MM.1S (cell line): Measurements from ENCODE around the gene SUPT3H.

Experiments
- DNase-seq: peaks from one replicate; pipeline ENCODE4 v3.0.0-alpha.2; 2015
- H2AFZ ChIP-seq: fragments of 300-600 bp; sonication (generic); 2 replicates; pipeline ENCODE4 v1.6.0; 2016; ENCODE audit warnings: antibody characterized with exemption, low read length
- H3F3A ChIP-seq: fragments of 300-600 bp; sonication (generic); 2 replicates; pipeline ENCODE4 v1.6.1; 2016; ENCODE audit warnings: mild to moderate bottlenecking, antibody characterized with exemption, low read length, moderate library complexity, mixed read lengths; ENCODE audit not compliant: insufficient read depth
- H3K27ac ChIP-seq: fragments of 300-600 bp; sonication (generic); 2 replicates; pipeline ENCODE4 v1.5.1; 2016; ENCODE audit warnings: mild to moderate bottlenecking, low read length
- H3K27me3 ChIP-seq: fragments of 300-600 bp; sonication (generic); replicated peaks from 2 replicates; pipeline ENCODE4 v1.6.0; 2016; ENCODE audit warnings: low read length; ENCODE audit not compliant: insufficient read depth
- H3K36me3 ChIP-seq: fragments of 300-600 bp; sonication (generic); replicated peaks from 2 replicates; pipeline ENCODE4 v1.6.1; 2016; ENCODE audit warnings: mild to moderate bottlenecking, low read length, mixed read lengths; ENCODE audit not compliant: insufficient read depth
- H3K4me1 ChIP-seq: fragments of 300-600 bp; sonication (generic); 2 replicates; pipeline ENCODE4 v1.6.1; 2016; ENCODE audit warnings: low read length, mixed read lengths
- H3K4me2 ChIP-seq: fragments of 300-600 bp; sonication (generic); 2 replicates; pipeline ENCODE4 v1.6.0; 2016; ENCODE audit warnings: low read depth, low read length
- H3K4me3 ChIP-seq: fragments of 300-600 bp; sonication (generic); 2 replicates; pipeline ENCODE4 v1.5.1; 2016; ENCODE audit warnings: low read length, mixed read lengths
- H3K79me2 ChIP-seq: fragments of 300-600 bp; sonication (generic); 2 replicates; pipeline ENCODE4 v1.6.1; 2016; ENCODE audit warnings: mixed run types, low read length, mixed read lengths
- H3K9ac ChIP-seq: fragments of 300-600 bp; sonication (generic); 2 replicates; pipeline ENCODE4 v1.6.1; 2016; ENCODE audit warnings: low read length, mixed read lengths
- H3K9me2 ChIP-seq: fragments of 300-600 bp; sonication (generic); replicated peaks from 2 replicates; pipeline ENCODE4 v1.6.1; 2016; ENCODE audit warnings: mild to moderate bottlenecking, low read length, mixed read lengths; ENCODE audit not compliant: insufficient read depth
- H3K9me3 ChIP-seq: fragments of 300-600 bp; sonication (generic); replicated peaks from 2 replicates; pipeline ENCODE4 v1.6.1; 2016; ENCODE audit warnings: mild to moderate bottlenecking, low read length, mixed read lengths; ENCODE audit not compliant: insufficient read depth
- H4K20me1 ChIP-seq: fragments of 300-600 bp; sonication (generic); 2 replicates; pipeline ENCODE4 v1.6.1; 2016; ENCODE audit warnings: mild to moderate bottlenecking, low read length, moderate library complexity, mixed read lengths; ENCODE audit not compliant: insufficient read depth
- CTCF ChIP-seq: fragments of 300-600 bp; sonication (generic); IDR thresholded peaks from 2 replicates; pipeline ENCODE4 v1.5.1; 2016; ENCODE audit warnings: antibody characterized with exemption, low read length, mixed read lengths
- EZH2 ChIP-seq: fragments of 300-600 bp; sonication (generic); optimal IDR thresholded peaks from 2 replicates; pipeline ENCODE3; 2017; ENCODE audit warnings: low read depth, mild to moderate bottlenecking, antibody characterized with exemption, low read length, mixed read lengths
- EZH2phosphoT487 ChIP-seq: fragments of 300-600 bp; sonication (generic); IDR thresholded peaks from 2 replicates; pipeline ENCODE4 v1.6.1; 2018; ENCODE audit warnings: antibody characterized with exemption, low read length

The SUPT3H gene

DNA sequence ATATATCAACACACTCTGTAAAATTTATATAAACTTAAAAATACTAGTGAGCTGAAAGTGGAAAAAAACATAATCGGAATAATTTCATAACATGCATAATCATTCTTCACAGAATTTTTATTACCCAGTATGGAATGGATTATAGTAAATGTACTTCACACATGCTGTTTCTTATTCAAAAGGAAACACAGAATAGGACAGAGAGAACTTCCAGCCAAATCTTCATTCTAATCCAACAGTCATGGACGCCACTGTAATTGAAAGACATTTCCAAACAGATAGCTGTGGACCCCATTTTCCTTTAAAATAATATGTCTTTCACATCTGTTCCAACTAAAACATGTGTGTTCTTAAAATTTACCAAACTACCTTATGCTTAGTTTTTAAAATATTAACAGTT is 176.2 kb downstream of the SUPT3H start:
- Histone ChIP-seq H3K9me3 (no peaks in the 10 kb centered on the region), H3K27ac (no peak overlapping the region), H3K4me3 (no peak overlapping the region), H2AFZ (no peak overlapping the region), H4K20me1 (no peaks in the 10 kb centered on the region), H3F3A (peaks cover 8% of the 10 kb centered on the region), H3K4me2 (no peak overlapping the region), H3K27me3 (peaks cover 15% of the 10 kb centered on the region; the same call in 1 of the 2 replicates), H3K4me1 (peaks cover 19% of the 10 kb centered on the region), H3K9me2 (no peaks in the 10 kb centered on the region), H3K79me2 (no peaks in the 10 kb centered on the region), H3K36me3 (no peaks in the 10 kb centered on the region), H3K9ac (no peak overlapping the region)
- TF ChIP-seq EZH2phosphoT487 (no peak), EZH2 (no peak), CTCF (no peak)
- DNase-seq, result no peak

- H3K9me3 ChIP-seq, result no peaks in the 10 kb centered on the region
- H2AFZ ChIP-seq, result no peak overlapping the region
- no peaks in the 10 kb centered on the region for H3K79me2 ChIP-seq
- no peak for DNase-seq
- H3K9me2 ChIP-seq, result no peaks in the 10 kb centered on the region
- H3K4me2 ChIP-seq, result no peak overlapping the region
- no peaks in the 10 kb centered on the region for H3K36me3 ChIP-seq
- peaks cover 15% of the 10 kb centered on the region; the same call in 1 of the 2 replicates for H3K27me3 ChIP-seq
- H3K9ac ChIP-seq, result no peak overlapping the region
- H3F3A ChIP-seq, result peaks cover 11% of the 10 kb centered on the region
- H3K4me1 ChIP-seq, result peaks cover 28% of the 10 kb centered on the region
- H3K27ac ChIP-seq, result no peak overlapping the region
- TF ChIP-seq EZH2phosphoT487 (no peak), CTCF (no peak), EZH2 (no peak)
- H4K20me1 ChIP-seq, result no peaks in the 10 kb centered on the region
- no peak overlapping the region for H3K4me3 ChIP-seq
These were observed 177.2 kb downstream of the SUPT3H start for GRCh38 chr6:45200510-45200909.

GRCh38 chr6:45199554-45199953 is 178.2 kb downstream of the SUPT3H start:
- peaks cover 28% of the 10 kb centered on the region for H3K4me1 ChIP-seq
- no peak overlapping the region for H3K9ac ChIP-seq
- H3K79me2 ChIP-seq, result no peaks in the 10 kb centered on the region
- peaks cover 11% of the 10 kb centered on the region for H3F3A ChIP-seq
- H3K36me3 ChIP-seq, result no peaks in the 10 kb centered on the region
- no peaks in the 10 kb centered on the region for H3K9me2 ChIP-seq
- peaks cover 15% of the 10 kb centered on the region; the same call in 1 of the 2 replicates for H3K27me3 ChIP-seq
- DNase-seq, result peak; percentile 30
- no peak overlapping the region for H2AFZ ChIP-seq
- H3K27ac ChIP-seq, result peak overlapping the region; percentile 14; the same call in 1 of the 2 replicates
- H3K4me3 ChIP-seq, result no peak overlapping the region
- H3K4me2 ChIP-seq, result peak overlapping the region; percentile 32
- H4K20me1 ChIP-seq, result no peaks in the 10 kb centered on the region
- no peak for TF ChIP-seq CTCF
- TF ChIP-seq EZH2, result no peak
- no peak for TF ChIP-seq EZH2phosphoT487
- H3K9me3 ChIP-seq, result no peaks in the 10 kb centered on the region
